Activated naive CD4-positive, alpha-beta T cell treated with anti-CD3 and anti-CD28 coated beads, Interleukin-2, amount 50 U/mL, for 24 hours (primary cell): ENCODE data around the gene AREL1.

Experiments used
- H3K27ac Mint-ChIP-seq: one replicate; pipeline ENCODE4 v1.8.0; 2021; ENCODE audit warnings: mild to moderate bottlenecking, mixed read lengths
- H3K27me3 Mint-ChIP-seq: one replicate; pipeline ENCODE4 v1.8.0; 2021; ENCODE audit warnings: mixed read lengths
- H3K36me3 Mint-ChIP-seq: one replicate; pipeline ENCODE4 v1.8.0; 2021; ENCODE audit warnings: mixed read lengths
- H3K4me1 Mint-ChIP-seq: one replicate; pipeline ENCODE4 v1.8.0; 2021; ENCODE audit warnings: mixed read lengths
- H3K4me3 Mint-ChIP-seq: one replicate; pipeline ENCODE4 v1.8.0; 2021; ENCODE audit warnings: mild to moderate bottlenecking, mixed read lengths
- H3K9me3 Mint-ChIP-seq: one replicate; pipeline ENCODE4 v1.8.0; 2021; ENCODE audit warnings: mixed read lengths

Gene AREL1

GRCh38 chr14:74683406-74683805, 29.5 kb downstream of the AREL1 start:
- Mint-ChIP-seq H3K4me1 (peaks cover 37% of the 10 kb centered on the region), H3K9me3 (no peaks in the 10 kb centered on the region), H3K4me3 (no peak overlapping the region), H3K36me3 (peaks cover 6% of the 10 kb centered on the region), H3K27ac (peak overlapping the region; percentile 63), H3K27me3 (no peaks in the 10 kb centered on the region)

- no peaks in the 10 kb centered on the region for H3K27me3 Mint-ChIP-seq
- no peak overlapping the region for H3K27ac Mint-ChIP-seq
- H3K4me1 Mint-ChIP-seq = peaks cover 37% of the 10 kb centered on the region
- H3K4me3 Mint-ChIP-seq = no peak overlapping the region
- peaks cover 4% of the 10 kb centered on the region for H3K36me3 Mint-ChIP-seq
- H3K9me3 Mint-ChIP-seq = no peaks in the 10 kb centered on the region
Observed at GRCh38 chr14:74682169-74682952, 30.5 kb downstream of the AREL1 start.

- no peak overlapping the region for H3K4me3 Mint-ChIP-seq
- no peaks in the 10 kb centered on the region for H3K27me3 Mint-ChIP-seq
- H3K36me3 Mint-ChIP-seq = peaks cover 17% of the 10 kb centered on the region
- no peaks in the 10 kb centered on the region for H3K9me3 Mint-ChIP-seq
- H3K27ac Mint-ChIP-seq = no peak overlapping the region
- H3K4me1 Mint-ChIP-seq = no peaks in the 10 kb centered on the region
Observed at GRCh38 chr14:74675219-74675618, 37.7 kb downstream of the AREL1 start.

- no peaks in the 10 kb centered on the region for H3K9me3 Mint-ChIP-seq
Observed at GRCh38 chr14:74673768-74674167, 39.1 kb downstream of the AREL1 start.

GRCh38 chr14:74671789-74672188, 41.1 kb downstream of the AREL1 start:
- Mint-ChIP-seq H3K4me3 (no peak overlapping the region), H3K27me3 (no peaks in the 10 kb centered on the region), H3K4me1 (peaks cover 7% of the 10 kb centered on the region), H3K27ac (no peak overlapping the region), H3K9me3 (no peaks in the 10 kb centered on the region), H3K36me3 (peaks cover 26% of the 10 kb centered on the region)

More at GRCh38 chr14:74673768-74674167, 39.1 kb downstream of the AREL1 start:
- Mint-ChIP-seq H3K27me3 (no peaks in the 10 kb centered on the region), H3K4me1 (no peaks in the 10 kb centered on the region), H3K4me3 (no peak overlapping the region), H3K27ac (no peak overlapping the region), H3K36me3 (peaks cover 25% of the 10 kb centered on the region)

- H3K9me3 Mint-ChIP-seq = no peaks in the 10 kb centered on the region
- no peaks in the 10 kb centered on the region for H3K27me3 Mint-ChIP-seq
- H3K36me3 Mint-ChIP-seq = peaks cover 28% of the 10 kb centered on the region
- no peak overlapping the region for H3K4me3 Mint-ChIP-seq
- no peak overlapping the region for H3K27ac Mint-ChIP-seq
- peaks cover 7% of the 10 kb centered on the region for H3K4me1 Mint-ChIP-seq
Observed at GRCh38 chr14:74670726-74671411, 42.0 kb downstream of the AREL1 start.

- no peak overlapping the region for H3K27ac Mint-ChIP-seq
- no peaks in the 10 kb centered on the region for H3K9me3 Mint-ChIP-seq
- no peaks in the 10 kb centered on the region for H3K27me3 Mint-ChIP-seq
- peaks cover 7% of the 10 kb centered on the region for H3K4me1 Mint-ChIP-seq
- no peak overlapping the region for H3K4me3 Mint-ChIP-seq
- peaks cover 26% of the 10 kb centered on the region for H3K36me3 Mint-ChIP-seq
Observed at GRCh38 chr14:74669846-74670245, 43.0 kb downstream of the AREL1 start.

- no peaks in the 10 kb centered on the region for H3K9me3 Mint-ChIP-seq
- H3K4me1 Mint-ChIP-seq = peaks cover 7% of the 10 kb centered on the region
- H3K4me3 Mint-ChIP-seq = no peak overlapping the region
- H3K36me3 Mint-ChIP-seq = peaks cover 23% of the 10 kb centered on the region
- no peaks in the 10 kb centered on the region for H3K27me3 Mint-ChIP-seq
- no peak overlapping the region for H3K27ac Mint-ChIP-seq
Observed at GRCh38 chr14:74669256-74669655, 43.6 kb downstream of the AREL1 start.

- Mint-ChIP-seq H3K4me3 (no peak overlapping the region), H3K27ac (peak overlapping the region; percentile 26), H3K27me3 (no peaks in the 10 kb centered on the region), H3K36me3 (peaks cover 21% of the 10 kb centered on the region), H3K9me3 (no peaks in the 10 kb centered on the region), H3K4me1 (peaks cover 7% of the 10 kb centered on the region)
Observed at GRCh38 chr14:74667758-74668157, 45.1 kb downstream of the AREL1 start.

GRCh38 chr14:74664717-74665116, 48.2 kb downstream of the AREL1 start:
- no peaks in the 10 kb centered on the region for H3K27me3 Mint-ChIP-seq
- H3K9me3 Mint-ChIP-seq = no peaks in the 10 kb centered on the region
- H3K36me3 Mint-ChIP-seq = peaks cover 13% of the 10 kb centered on the region
- no peak overlapping the region for H3K27ac Mint-ChIP-seq
- no peak overlapping the region for H3K4me3 Mint-ChIP-seq
- peaks cover 7% of the 10 kb centered on the region for H3K4me1 Mint-ChIP-seq

GRCh38 chr14:74663884-74664283, 49.0 kb downstream of the AREL1 start:
- Mint-ChIP-seq H3K27ac (no peak overlapping the region), H3K4me1 (peaks cover 7% of the 10 kb centered on the region), H3K9me3 (no peaks in the 10 kb centered on the region), H3K27me3 (no peaks in the 10 kb centered on the region), H3K36me3 (peaks cover 8% of the 10 kb centered on the region), H3K4me3 (no peak overlapping the region)

- no peaks in the 10 kb centered on the region for H3K27me3 Mint-ChIP-seq
- no peaks in the 10 kb centered on the region for H3K4me1 Mint-ChIP-seq
- no peak overlapping the region for H3K4me3 Mint-ChIP-seq
- H3K36me3 Mint-ChIP-seq = peaks cover 9% of the 10 kb centered on the region
- no peak overlapping the region for H3K27ac Mint-ChIP-seq
- H3K9me3 Mint-ChIP-seq = no peaks in the 10 kb centered on the region
Observed at GRCh38 chr14:74661726-74662450, 51.0 kb downstream of the AREL1 start.

GRCh38 chr14:74660863-74661262, 52.0 kb downstream of the AREL1 start:
- peaks cover 11% of the 10 kb centered on the region for H3K36me3 Mint-ChIP-seq
- H3K27ac Mint-ChIP-seq = no peak overlapping the region
- no peak overlapping the region for H3K4me3 Mint-ChIP-seq
- no peaks in the 10 kb centered on the region for H3K27me3 Mint-ChIP-seq
- H3K9me3 Mint-ChIP-seq = no peaks in the 10 kb centered on the region
- H3K4me1 Mint-ChIP-seq = no peaks in the 10 kb centered on the region

- Mint-ChIP-seq H3K27me3 (no peaks in the 10 kb centered on the region), H3K4me1 (no peaks in the 10 kb centered on the region), H3K9me3 (no peaks in the 10 kb centered on the region), H3K4me3 (no peak overlapping the region), H3K36me3 (peaks cover 11% of the 10 kb centered on the region), H3K27ac (no peak overlapping the region)
Observed at GRCh38 chr14:74660167-74660566, 52.7 kb downstream of the AREL1 start.

GRCh38 chr14:74658535-74659131, 54.2 kb downstream of the AREL1 start:
- Mint-ChIP-seq H3K4me1 (no peaks in the 10 kb centered on the region), H3K4me3 (no peak overlapping the region), H3K9me3 (no peaks in the 10 kb centered on the region), H3K27ac (no peak overlapping the region), H3K27me3 (no peaks in the 10 kb centered on the region), H3K36me3 (peaks cover 14% of the 10 kb centered on the region)
